GM21360 (cell line): ENCODE measurements around the gene ARL6IP1.
A peak's percentile ranks its signal among the peaks of the same experiment; 100 is the strongest.

ENCODE experiments used
- ATAC-seq: cut with Tn5 transposase; IDR thresholded peaks from one replicate; pipeline ENCODE4 v1.9.1; 2021; ENCODE audit warnings: mild to moderate bottlenecking, moderate library complexity; ENCODE audit not compliant: unreplicated experiment

ARL6IP1 gene

DNA sequence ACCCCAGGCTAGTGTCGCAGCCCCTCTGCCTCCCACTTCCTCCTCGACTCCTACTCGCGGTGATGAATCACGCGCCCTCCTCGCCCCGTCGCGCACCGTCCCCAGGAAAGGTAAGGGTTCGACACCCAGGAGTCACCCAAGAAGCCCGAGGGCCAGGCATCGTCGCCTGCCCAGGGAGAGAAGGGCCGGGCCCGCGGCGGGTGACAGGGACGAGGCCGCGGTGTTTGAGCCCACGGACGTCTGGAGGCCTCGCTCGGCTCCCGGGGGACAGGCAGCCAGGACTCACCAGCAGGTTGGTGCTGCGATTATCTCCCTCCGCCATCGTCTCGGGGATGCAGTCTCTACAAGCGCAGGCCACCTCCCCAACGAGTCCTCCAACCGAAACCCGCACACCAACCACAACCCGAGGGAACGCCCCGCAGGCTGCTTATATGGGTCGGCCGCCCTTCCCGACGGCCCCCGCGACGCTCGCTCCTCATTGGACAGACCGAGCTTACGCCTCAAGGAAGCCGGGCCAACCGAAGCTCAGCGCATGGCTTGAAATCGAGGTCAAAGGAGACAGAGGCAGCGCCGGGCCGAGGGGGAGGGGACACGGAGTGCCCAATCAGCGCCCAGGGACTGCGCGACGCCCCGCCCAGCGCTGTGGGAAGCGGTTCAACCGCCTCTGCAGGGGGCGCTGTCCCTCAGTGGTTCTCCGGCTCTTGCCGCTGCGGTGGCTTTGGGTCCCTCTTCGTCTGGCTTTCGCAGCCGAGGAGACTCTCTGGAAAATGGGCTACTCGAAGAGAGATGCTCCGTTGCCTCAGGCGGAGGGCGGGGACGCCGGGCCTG, at the start of gene ARL6IP1:
TSS of gene ARL6IP1 (minus strand) at position 405 of the 828 bp plus-strand sequence. CDS start at position 322, 83 bp downstream.
- ATAC-seq, result peak; percentile 96

DNA sequence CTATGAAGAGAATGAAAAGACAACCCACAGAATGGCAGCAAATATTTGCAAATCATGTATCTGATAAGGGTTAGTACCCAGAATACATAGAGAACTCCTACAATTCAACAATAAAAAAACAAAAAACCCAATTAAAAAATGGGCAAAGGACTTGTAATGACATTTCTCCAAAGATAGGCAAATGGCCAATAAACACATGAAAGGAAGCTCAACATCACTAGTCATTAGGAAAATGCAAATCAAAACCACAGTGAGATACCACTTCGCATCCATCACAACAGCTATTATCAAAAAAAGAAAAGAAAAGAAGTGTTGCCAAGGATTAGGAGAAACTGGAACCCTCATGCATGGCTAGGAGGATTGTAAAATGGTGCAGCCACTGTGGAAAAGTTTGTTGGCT, 45.1 kb upstream of the ARL6IP1 start:
- no peak for ATAC-seq

DNA sequence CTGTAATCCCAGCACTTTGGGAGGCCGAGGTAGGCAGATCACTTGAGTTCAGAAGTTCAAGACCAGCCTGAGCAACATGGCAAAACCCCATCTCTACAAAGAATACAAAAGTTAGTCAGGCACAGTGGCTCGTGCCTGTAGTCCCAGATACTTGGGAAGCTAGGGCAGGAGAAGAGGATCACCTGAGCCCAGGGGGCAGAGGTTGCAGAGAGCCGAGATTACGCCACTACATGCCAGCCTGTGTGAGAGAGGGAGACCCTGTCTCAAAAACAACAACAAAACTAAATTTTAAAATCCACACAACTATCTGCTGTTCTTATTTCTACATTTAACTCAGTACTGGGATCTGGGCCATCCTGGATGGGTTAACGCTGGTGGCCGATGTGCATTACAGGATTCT, 41.2 kb upstream of the ARL6IP1 start:
- no peak for ATAC-seq

DNA sequence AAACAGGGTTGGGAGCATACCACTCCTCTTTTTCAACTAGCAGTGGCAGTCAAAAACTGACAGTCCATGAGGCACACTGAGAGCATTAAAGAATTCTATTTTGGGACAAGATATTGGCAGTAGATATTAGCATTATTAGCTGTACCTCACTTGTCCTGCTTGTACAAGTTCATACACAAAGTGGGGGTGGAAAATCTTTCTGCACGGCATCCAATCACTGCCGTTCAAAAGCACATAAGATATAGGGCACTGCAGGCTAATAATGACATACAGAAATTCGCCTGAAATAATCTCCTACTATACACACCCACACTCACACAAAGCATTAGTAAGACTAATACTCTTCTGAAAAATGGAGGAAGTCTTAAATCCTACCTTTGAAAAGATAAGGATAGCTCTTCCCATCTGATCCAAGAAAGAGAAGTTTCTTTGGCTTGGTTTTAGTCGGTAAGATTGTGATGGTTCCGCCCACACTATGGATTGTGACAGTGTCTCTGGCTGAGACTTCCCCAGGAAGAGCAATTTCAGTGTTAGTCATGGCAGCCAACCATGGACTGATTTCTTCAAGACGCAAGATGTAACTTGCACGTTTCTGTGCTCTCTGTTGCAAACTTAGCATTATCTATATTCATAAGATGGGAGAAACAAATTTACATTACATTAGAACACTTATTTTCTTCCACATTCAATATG, 40.6 kb upstream of the ARL6IP1 start:
- no peak for ATAC-seq

GRCh38 chr16:18839555-18839954, 38.2 kb upstream of the ARL6IP1 start:
- no peak for ATAC-seq

GRCh38 chr16:18836702-18837101, 35.4 kb upstream of the ARL6IP1 start:
- no peak for ATAC-seq

DNA sequence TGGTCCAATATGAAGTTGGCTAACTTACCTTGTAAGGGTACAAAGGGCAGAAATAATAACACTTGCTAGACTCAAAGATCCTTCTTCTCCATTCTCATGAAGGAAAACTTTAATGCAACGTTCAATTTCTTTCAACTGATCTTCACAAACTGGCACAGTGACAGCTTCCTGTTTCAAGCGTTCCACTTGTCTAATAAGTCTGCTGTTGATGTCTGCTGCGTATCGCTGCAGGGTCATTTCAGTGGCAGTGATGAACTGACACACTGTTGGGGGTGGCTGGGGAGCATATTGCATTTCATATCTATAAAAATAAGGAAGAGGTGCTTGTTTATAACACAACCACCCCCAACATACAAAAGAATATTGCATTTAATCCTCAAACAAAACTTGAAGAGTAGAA, 33.5 kb upstream of the ARL6IP1 start:
- ATAC-seq, result no peak

GRCh38 chr16:18833707-18834505, 32.6 kb upstream of the ARL6IP1 start:
- ATAC-seq, result no peak

DNA sequence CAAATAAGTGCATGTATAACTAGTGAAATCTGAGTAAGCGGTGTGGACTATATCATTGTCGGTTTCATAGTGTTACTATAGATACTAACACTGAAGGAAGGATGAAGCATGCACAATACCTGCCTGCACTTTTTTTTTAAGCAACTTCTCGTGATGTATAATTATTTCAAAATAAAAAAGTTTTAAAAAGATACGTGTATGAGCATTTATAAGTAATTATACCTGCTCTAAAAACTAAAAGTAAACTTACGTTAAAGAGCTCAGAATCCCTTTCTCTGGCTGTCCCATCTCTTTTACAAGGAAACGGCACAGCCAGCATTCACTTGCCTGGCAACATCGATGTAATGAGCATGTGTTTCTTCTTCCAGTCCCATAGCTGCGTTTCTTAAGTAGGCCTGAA, 31.3 kb upstream of the ARL6IP1 start:
- ATAC-seq, result no peak

- ATAC-seq, result no peak
Measured at GRCh38 chr16:18832006-18832405, 30.7 kb upstream of the ARL6IP1 start.

- no peak for ATAC-seq
Measured at GRCh38 chr16:18829251-18829650, 27.9 kb upstream of the ARL6IP1 start.

GRCh38 chr16:18827890-18828289, 26.5 kb upstream of the ARL6IP1 start:
- ATAC-seq, result no peak

DNA sequence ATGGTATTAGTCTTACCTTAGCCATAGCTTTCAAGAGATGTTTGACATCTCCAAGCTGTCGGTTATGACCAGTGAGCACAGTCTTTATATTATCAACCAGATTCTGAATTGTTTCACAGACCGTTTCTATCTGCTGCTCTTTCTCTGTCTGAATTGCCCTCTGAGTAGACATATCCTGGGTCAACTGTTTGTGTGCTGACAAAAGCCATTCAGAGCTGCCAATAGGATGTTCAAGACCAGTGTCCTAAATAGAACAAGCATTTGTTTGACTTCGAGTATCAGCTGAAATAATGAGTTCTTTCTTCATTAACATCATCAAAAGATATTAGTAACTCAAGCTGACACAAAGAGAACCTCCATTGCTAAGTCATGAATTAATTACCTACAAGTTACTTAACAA, 14.9 kb upstream of the ARL6IP1 start:
- no peak for ATAC-seq

DNA sequence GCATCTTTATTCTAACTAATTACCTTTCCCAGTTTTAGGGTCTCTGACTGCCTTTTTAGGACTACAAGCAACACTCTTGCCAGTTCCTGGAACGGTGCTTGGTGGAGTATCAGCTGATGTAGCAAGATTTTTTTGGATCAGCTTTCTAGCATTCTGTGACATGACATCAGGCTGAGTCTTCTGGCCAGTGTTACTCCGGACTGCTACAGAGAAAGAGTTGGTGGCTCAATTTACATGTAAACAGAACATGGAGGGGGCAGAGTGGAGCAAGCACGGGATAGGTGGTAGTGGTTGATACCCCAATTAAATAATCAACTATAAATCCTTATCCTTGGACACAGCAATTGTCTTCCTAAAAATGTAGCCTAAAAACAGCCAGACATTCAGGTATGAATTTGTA, 10.6 kb upstream of the ARL6IP1 start:
- no peak for ATAC-seq

GRCh38 chr16:18809165-18809564, 7.8 kb upstream of the ARL6IP1 start:
- ATAC-seq, result no peak

- ATAC-seq, result no peak
Measured at GRCh38 chr16:18805257-18805773, 4.0 kb upstream of the ARL6IP1 start.

DNA sequence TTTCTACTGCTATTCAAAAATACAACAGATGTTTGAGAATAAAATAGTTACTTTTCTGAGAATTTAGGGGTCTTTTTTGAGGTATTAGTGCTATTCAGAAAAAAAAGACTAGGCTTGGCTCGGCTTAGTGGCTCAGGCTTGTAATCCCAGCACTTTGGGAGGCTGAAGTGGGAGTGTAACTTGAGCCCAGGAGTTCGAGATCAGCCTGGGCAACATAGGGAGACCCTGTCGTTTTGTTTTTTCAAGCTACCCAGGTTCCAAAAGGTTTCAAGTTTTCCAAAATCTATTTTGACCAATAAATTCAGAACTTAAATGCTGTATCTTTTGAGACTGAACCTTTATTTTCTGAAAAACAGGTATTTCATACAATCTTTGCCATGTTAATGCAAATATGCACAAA, 3.2 kb upstream of the ARL6IP1 start:
- ATAC-seq, result no peak

- no peak for ATAC-seq
Measured at GRCh38 chr16:18803569-18804462, 2.5 kb upstream of the ARL6IP1 start.

DNA sequence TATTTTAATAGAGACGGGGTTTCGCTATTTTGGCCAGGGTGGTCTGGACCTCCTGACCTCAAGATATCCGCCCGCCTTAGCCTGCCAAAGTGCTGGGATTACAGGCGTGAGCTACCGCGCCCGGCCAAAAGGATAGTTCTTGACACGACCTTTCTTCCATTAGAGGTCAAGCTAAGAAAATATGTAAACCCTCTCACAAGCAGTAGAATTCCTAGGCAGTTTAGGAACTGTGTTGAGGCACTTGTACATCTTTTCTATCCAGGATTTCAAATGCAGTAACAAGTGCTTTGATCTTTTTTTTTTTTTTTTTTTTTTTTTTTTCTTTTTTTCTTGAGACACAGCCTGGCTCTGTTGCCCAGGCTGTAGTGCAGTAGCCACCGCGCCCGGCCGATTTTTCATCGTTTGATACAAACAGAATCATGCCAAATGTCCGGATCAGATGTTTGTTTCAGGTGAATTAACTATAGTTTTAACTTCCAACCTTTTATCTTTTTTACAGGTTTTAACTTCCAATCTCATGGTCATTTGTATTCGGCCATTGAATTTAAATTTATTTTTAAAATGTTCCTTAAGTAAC, 1.5 kb upstream of the ARL6IP1 start:
- no peak for ATAC-seq

DNA sequence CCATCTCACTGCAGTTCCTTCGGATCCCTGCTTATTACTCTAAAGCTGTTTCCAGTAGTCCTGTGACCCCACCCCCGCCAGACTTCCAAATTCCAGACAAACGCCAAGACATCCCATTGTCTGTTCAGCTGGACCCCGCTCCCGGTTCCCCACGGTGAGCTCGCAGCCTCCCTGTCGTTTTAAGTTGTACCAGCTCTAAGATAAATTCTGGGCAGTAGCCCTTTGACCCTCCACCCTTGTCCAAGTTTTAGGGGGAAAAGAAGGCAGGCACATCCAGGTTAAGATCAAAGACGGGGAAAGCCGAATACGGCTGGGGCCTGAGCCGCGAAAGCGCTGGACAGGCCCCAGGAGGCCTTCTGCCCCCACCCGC, 589 bp downstream of the ARL6IP1 start:
- ATAC-seq, result no peak
